IMR-90 (cell line): ENCODE measurements around the gene PRIMA1. TPM values are rescaled to one million over a fixed set of nuclear protein-coding genes. Genes with fewer than 3 reads are reported as not detected.

ENCODE experiments used
- ATAC-seq: fragments of 200-7000 bp; cut with Tn5 transposase; 2 replicates; pipeline ENCODE4 v1.9.1; 2020; ENCODE audit warnings: low read depth, mild to moderate bottlenecking, moderate library complexity
- BruUV-seq: library from RNA; stranded (reverse); fragments of 400-500 nt; replicated peaks from 2 replicates; lab custom pipeline; 2021; lab: Mats Ljungman, UMichigan
- CTCF ChIA-PET: fragments of 300-600 bp; formaldehyde crosslinking; extraction: SDS; loops from one replicate; lab custom pipeline; 2021; ENCODE audit warnings: antibody characterized with exemption; lab: Yijun Ruan, JAX
- POLR2A ChIA-PET: fragments of 300-600 bp; sonication (Branson Sonifier 250); formaldehyde crosslinking; loops from one replicate; lab custom pipeline; 2022; ENCODE audit warnings: antibody characterized with exemption; ENCODE audit not compliant: unreplicated experiment; lab: Charles Lee
- DNase-seq: peaks from one replicate; pipeline ENCODE4 v3.0.0; 2013
- H2AFZ ChIP-seq: replicated peaks from 2 replicates; pipeline ENCODE3; 2013; ENCODE audit warnings: low read length, mild to moderate bottlenecking; ENCODE audit not compliant: poor library complexity
- H2AK5ac ChIP-seq: 2 replicates; pipeline ENCODE4 v1.6.1; 2013; ENCODE audit warnings: low read depth, low read length, inconsistent platforms
- H2AK9ac ChIP-seq: replicated peaks from 2 replicates; pipeline ENCODE3; 2013; ENCODE audit warnings: mild to moderate bottlenecking, low read depth, low read length, moderate library complexity; ENCODE audit not compliant: poor library complexity
- H2BK120ac ChIP-seq: 2 replicates; pipeline ENCODE4 v1.6.1; 2013; ENCODE audit warnings: low read depth, low read length, inconsistent platforms
- H2BK15ac ChIP-seq: 3 replicates; pipeline ENCODE4 v1.6.1; 2013; ENCODE audit warnings: low read depth, low read length, inconsistent platforms
- H2BK20ac ChIP-seq: 2 replicates; pipeline ENCODE4 v1.6.1; 2013; ENCODE audit warnings: low read depth, mild to moderate bottlenecking, inconsistent platforms, low read length, moderate library complexity
- H2BK5ac ChIP-seq: 2 replicates; pipeline ENCODE4 v1.6.1; 2013; ENCODE audit warnings: mild to moderate bottlenecking, low read depth, low read length, inconsistent platforms; ENCODE audit not compliant: poor library complexity, severe bottlenecking
- H3K14ac ChIP-seq: replicated peaks from 2 replicates; pipeline ENCODE4 v1.6.1; 2013; ENCODE audit warnings: low read depth, low read length, inconsistent platforms
- H3K18ac ChIP-seq: 2 replicates; pipeline ENCODE4 v1.6.1; 2013; ENCODE audit warnings: low read depth, low read length, control low read depth
- H3K23ac ChIP-seq: 2 replicates; pipeline ENCODE4 v1.6.1; 2013; ENCODE audit warnings: low read depth, low read length, inconsistent platforms
- H3K27ac ChIP-seq: 2 replicates; pipeline ENCODE4 v1.5.1; 2013; ENCODE audit warnings: mild to moderate bottlenecking, control low read depth, low read length; ENCODE audit not compliant: insufficient read depth
- H3K27me3 ChIP-seq: 2 replicates; pipeline ENCODE4 v1.6.1; 2013; ENCODE audit warnings: low read length; ENCODE audit not compliant: control insufficient read depth, insufficient read depth
- H3K36me3 ChIP-seq: 2 replicates; pipeline ENCODE4 v1.6.1; 2013; ENCODE audit warnings: low read length, mixed read lengths; ENCODE audit not compliant: control insufficient read depth, insufficient read depth
- H3K4ac ChIP-seq: 2 replicates; pipeline ENCODE4 v1.6.1; 2013; ENCODE audit warnings: low read depth, low read length, inconsistent platforms
- H3K4me1 ChIP-seq: 2 replicates; pipeline ENCODE4 v1.6.1; 2013; ENCODE audit warnings: low read length, mixed read lengths; ENCODE audit not compliant: control insufficient read depth, insufficient read depth
- H3K4me2 ChIP-seq: 2 replicates; pipeline ENCODE4 v1.6.1; 2013; ENCODE audit warnings: low read depth, mild to moderate bottlenecking, control low read depth, low read length, moderate library complexity
- H3K4me3 ChIP-seq: 2 replicates; pipeline ENCODE4 v1.5.1; 2013; ENCODE audit warnings: low read depth, mild to moderate bottlenecking, control low read depth, low read length, moderate library complexity; ENCODE audit not compliant: insufficient read depth
- H3K56ac ChIP-seq: 2 replicates; pipeline ENCODE4 v1.6.1; 2013; ENCODE audit warnings: low read length, inconsistent platforms; ENCODE audit not compliant: insufficient read depth; ENCODE audit errors: extremely low read depth
- H3K79me1 ChIP-seq, 2 experiments: 2 replicates each; pipeline ENCODE4 v1.6.1; 2013; ENCODE audit warnings: low read length in 2 of 2, inconsistent platforms in 1 of 2, low read depth in 1 of 2
- H3K9ac ChIP-seq: 2 replicates; pipeline ENCODE4 v1.6.1; 2013; ENCODE audit warnings: low read depth, low read length, control low read depth
- H3K9me1 ChIP-seq: 2 replicates; pipeline ENCODE4 v1.6.1; 2013; ENCODE audit warnings: low read length, inconsistent platforms; ENCODE audit not compliant: insufficient read depth
- H3K9me3 ChIP-seq: 2 replicates; pipeline ENCODE4 v1.6.1; 2013; ENCODE audit warnings: low read length; ENCODE audit not compliant: control insufficient read depth, insufficient read depth
- H4K20me1 ChIP-seq: 2 replicates; pipeline ENCODE4 v1.6.1; 2013; ENCODE audit warnings: low read length, inconsistent platforms; ENCODE audit not compliant: insufficient read depth
- H4K5ac ChIP-seq: 2 replicates; pipeline ENCODE4 v1.6.1; 2013; ENCODE audit warnings: mild to moderate bottlenecking, low read depth, low read length, control low read depth
- H4K8ac ChIP-seq, 2 experiments: 2 replicates each; pipeline ENCODE4 v1.6.1; 2013; ENCODE audit warnings: low read depth in 2 of 2, low read length in 2 of 2, control low read depth in 1 of 2, inconsistent platforms in 1 of 2
- H4K91ac ChIP-seq: 2 replicates; pipeline ENCODE4 v1.6.1; 2013; ENCODE audit warnings: low read depth, low read length, inconsistent platforms; ENCODE audit not compliant: insufficient read depth
- BHLHE40 ChIP-seq: fragments of 150-350 bp; IDR thresholded peaks from 2 replicates; pipeline ENCODE4 v1.6.1; 2016; ENCODE audit warnings: mild to moderate bottlenecking, low read depth, low read length
- CEBPB ChIP-seq: IDR thresholded peaks from 2 replicates; pipeline ENCODE4 v1.6.1; 2012; ENCODE audit warnings: low read depth, low read length, improper control_type of control experiment
- CTCF ChIP-seq: conservative IDR thresholded peaks from 2 replicates; pipeline ENCODE4 v1.5.1; 2012; ENCODE audit warnings: mild to moderate bottlenecking, low read depth, low read length, improper control_type of control experiment
- ELK1 ChIP-seq: fragments of 150-350 bp; IDR thresholded peaks from 2 replicates; pipeline ENCODE4 v1.6.1; 2016; ENCODE audit warnings: low read depth, mild to moderate bottlenecking, low read length, moderate library complexity, borderline replicate concordance
- FOS ChIP-seq: fragments of 150-350 bp; IDR thresholded peaks from 2 replicates; pipeline ENCODE4 v1.6.1; 2016; ENCODE audit warnings: low read depth, low read length
- MAFK ChIP-seq: IDR thresholded peaks from 2 replicates; pipeline ENCODE4 v1.6.1; 2012; ENCODE audit warnings: low read depth, low read length, improper control_type of control experiment
- MAZ ChIP-seq: IDR thresholded peaks from 2 replicates; pipeline ENCODE4 v1.6.1; 2012; ENCODE audit warnings: low read depth, mild to moderate bottlenecking, low read length, improper control_type of control experiment, moderate library complexity, borderline replicate concordance
- MXI1 ChIP-seq: IDR thresholded peaks from 2 replicates; pipeline ENCODE4 v1.6.1; 2012; ENCODE audit warnings: low read depth, mild to moderate bottlenecking, low read length, moderate library complexity, borderline replicate concordance
- NFE2L2 ChIP-seq: fragments of 150-350 bp; IDR thresholded peaks from 2 replicates; pipeline ENCODE4 v1.6.1; 2016; ENCODE audit warnings: low read depth, mild to moderate bottlenecking, low read length
- POLR2A ChIP-seq: IDR thresholded peaks from 2 replicates; pipeline ENCODE4 v1.6.1; 2012; ENCODE audit warnings: mild to moderate bottlenecking, low read depth, low read length
- RAD21 ChIP-seq: IDR thresholded peaks from 2 replicates; pipeline ENCODE4 v1.6.1; 2012; ENCODE audit warnings: low read length, improper control_type of control experiment
- RFX5 ChIP-seq: IDR thresholded peaks from 2 replicates; pipeline ENCODE4 v1.8.0; 2012; ENCODE audit warnings: low read depth, mild to moderate bottlenecking, low read length, moderate library complexity
- SMC3 ChIP-seq: fragments of 150-350 bp; IDR thresholded peaks from 2 replicates; pipeline ENCODE4 v1.6.1; 2016; ENCODE audit warnings: low read depth, mild to moderate bottlenecking, antibody characterized with exemption, low read length, moderate library complexity
- WGBS, 2 experiments: methylation state at CpG; one replicate each; pipeline versions ENCODE4 v1.1.5 to v1.1.7; 2013; ENCODE audit warnings: missing lambda C conversion rate in 2 of 2; ENCODE audit not compliant: insufficient read length in 1 of 2; ENCODE audit errors: extremely low coverage in 2 of 2; 5-methylcytosine and 5-hydroxymethylcytosine counted together
- dilution Hi-C: fragments of 300-500 bp; cut with HindIII; formaldehyde crosslinking; loops from one replicate; pipeline ENCODE4 v1.14.3; 2018; ENCODE audit warnings: low sequenced_read_pairs; ENCODE audit not compliant: unreplicated experiment
- in situ Hi-C: fragments of 300-500 bp; cut with MboI; formaldehyde crosslinking; loops from 3 replicates; pipeline ENCODE4 v1.14.3; 2019; ENCODE audit warnings: low sequenced_read_pairs, inconsistent platforms, mixed read lengths
- intact Hi-C: fragments of 100-400 bp; cut with micrococcal nuclease; formaldehyde crosslinking; loops from 2 replicates; pipeline ENCODE4 v1.10.0; 2022
- polyA plus RNA-seq, 3 experiments: library from polyadenylated mRNA; depleted of rRNA; stranded (reverse); fragments of >200 nt; gene quantifications; 2 replicates each; pipeline ENCODE4 v1.2.3, GENCODE V29; 2012; ENCODE audit warnings: low replicate concordance in 1 of 3
- total RNA-seq: library from RNA; depleted of rRNA; stranded (reverse); fragments of >200 nt; gene quantifications from 2 replicates; pipeline ENCODE4 v1.2.3, GENCODE V29; 2012
- TF ChIP-seq, protein P1 (sequence below): fragments of 150-350 bp; IDR thresholded peaks from 2 replicates; pipeline ENCODE4 v1.6.1; 2017; ENCODE audit warnings: mild to moderate bottlenecking, antibody characterized with exemption, low read length, low read depth

Gene PRIMA1
- total and polyA plus RNA-seq, 2 of the 4 experiments (the other 2 are of a cell fraction), result not detected

- Histone ChIP-seq H2AFZ (no peak overlapping the region), H3K23ac (no peak overlapping the region), H3K4me3 (no peak overlapping the region), H4K91ac (no peak overlapping the region), H3K18ac (no peak overlapping the region), H3K4me1 (no peaks in the 10 kb centered on the region), H2BK20ac (no peak overlapping the region), H3K4me2 (no peak overlapping the region), H3K36me3 (no peaks in the 10 kb centered on the region), H2BK15ac (no peak overlapping the region), H4K20me1 (no peaks in the 10 kb centered on the region), H4K8ac (no peak overlapping the region), H3K9me1 (no peaks in the 10 kb centered on the region), H2BK120ac (no peak overlapping the region), H2BK5ac (no peak overlapping the region), H3K27me3 (no peaks in the 10 kb centered on the region), H3K14ac (no peak overlapping the region), H4K5ac (no peak overlapping the region), H2AK9ac (no peak overlapping the region), H2AK5ac (no peak overlapping the region), H3K56ac (no peak overlapping the region), H3K9me3 (peaks cover 4% of the 10 kb centered on the region), H3K4ac (no peak overlapping the region), H3K9ac (no peak overlapping the region), H3K27ac (no peak overlapping the region), H3K79me1 (no peaks in the 10 kb centered on the region)
- ChIA-PET POLR2A (no interaction called here), CTCF (no interaction called here)
- dilution Hi-C loops (no loop called here), intact Hi-C loops (no loop called here), in situ Hi-C loops (no loop called here)
- BruUV-seq, result no TSS peak
- no peak for TF ChIP-seq RAD21
- TF ChIP-seq, protein P1, sequence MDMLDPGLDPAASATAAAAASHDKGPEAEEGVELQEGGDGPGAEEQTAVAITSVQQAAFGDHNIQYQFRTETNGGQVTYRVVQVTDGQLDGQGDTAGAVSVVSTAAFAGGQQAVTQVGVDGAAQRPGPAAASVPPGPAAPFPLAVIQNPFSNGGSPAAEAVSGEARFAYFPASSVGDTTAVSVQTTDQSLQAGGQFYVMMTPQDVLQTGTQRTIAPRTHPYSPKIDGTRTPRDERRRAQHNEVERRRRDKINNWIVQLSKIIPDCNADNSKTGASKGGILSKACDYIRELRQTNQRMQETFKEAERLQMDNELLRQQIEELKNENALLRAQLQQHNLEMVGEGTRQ, result no peak
- TF ChIP-seq NFE2L2, result no peak
- TF ChIP-seq CEBPB, result no peak
- no peak for TF ChIP-seq SMC3
- TF ChIP-seq CTCF, result no peak
- TF ChIP-seq MAFK, result no peak
- TF ChIP-seq MAZ, result no peak
- TF ChIP-seq RFX5, result no peak
- no peak for TF ChIP-seq ELK1
- no peak for TF ChIP-seq POLR2A
- no peak for TF ChIP-seq FOS
- no peak for TF ChIP-seq MXI1
- no peak for TF ChIP-seq BHLHE40
- ATAC-seq (no peak), DNase-seq (no peak)
- 50% methylated on average over 2 of the region's 14 CpGs; no CpG with 5 or more reads in 1 of the 2 experiments for WGBS, 2 experiments
Measured at GRCh38 chr14:93780813-93781400, 7.4 kb downstream of the PRIMA1 start.
